GM23248 (cell line): Measurements from ENCODE around the gene TCTN2.

Experiments used
- EZH2 ChIP-seq: fragments of 200-600 bp; sonication (generic); IDR thresholded peaks from 2 replicates; pipeline ENCODE4 v1.6.1; 2018; ENCODE audit warnings: antibody characterized with exemption, mild to moderate bottlenecking; ENCODE audit not compliant: insufficient read depth, poor library complexity, severe bottlenecking
- EZH2phosphoT487 ChIP-seq: fragments of 200-600 bp; sonication (generic); IDR thresholded peaks from 2 replicates; pipeline ENCODE4 v1.6.1; 2018; ENCODE audit warnings: antibody characterized with exemption, moderate library complexity, mild to moderate bottlenecking, low read depth; ENCODE audit not compliant: insufficient read depth

GRCh38 chr12:123696207-123696606 lies 25.3 kb downstream of the TCTN2 start:
- no peak for TF ChIP-seq EZH2
- no peak for TF ChIP-seq EZH2phosphoT487
